PC-3 (cell line): ENCODE results near the gene MED12L. TPM values are rescaled to one million over a fixed set of nuclear protein-coding genes. Genes with fewer than 3 reads are reported as not detected.

ENCODE experiments used
- ATAC-seq: fragments of 200-7000 bp; cut with Tn5 transposase; 2 replicates; pipeline ENCODE4 v1.9.1; 2020; ENCODE audit warnings: mild to moderate bottlenecking, moderate library complexity
- BruUV-seq: library from RNA; stranded (reverse); fragments of 400-500 nt; replicated peaks from 2 replicates; lab custom pipeline; 2021; lab: Mats Ljungman, UMichigan
- CTCF ChIA-PET: fragments of 300-600 bp; sonication (Branson Sonifier 250); formaldehyde crosslinking; loops from one replicate; lab custom pipeline; 2022; ENCODE audit warnings: antibody characterized with exemption; lab: Charles Lee
- POLR2A ChIA-PET: fragments of 300-600 bp; sonication (Branson Sonifier 250); formaldehyde crosslinking; loops from one replicate; lab custom pipeline; 2022; ENCODE audit warnings: antibody characterized with exemption; ENCODE audit not compliant: unreplicated experiment; lab: Charles Lee
- DNase-seq: peaks from one replicate; pipeline ENCODE4 v3.0.0-alpha.2; 2015
- H2AFZ ChIP-seq: fragments of 300-600 bp; sonication (generic); 2 replicates; pipeline ENCODE4 v1.6.0; 2016; ENCODE audit warnings: antibody characterized with exemption, low read length
- H3F3A ChIP-seq: fragments of 300-600 bp; sonication (generic); one replicate; pipeline ENCODE4 v1.6.0; 2017; ENCODE audit warnings: antibody characterized with exemption, low read length, control low read depth, mild to moderate bottlenecking; ENCODE audit not compliant: unreplicated experiment
- H3K27ac ChIP-seq: fragments of 300-600 bp; sonication (generic); 2 replicates; pipeline ENCODE4 v1.5.1; 2016; ENCODE audit warnings: mild to moderate bottlenecking, low read length
- H3K27me3 ChIP-seq: fragments of 300-600 bp; sonication (generic); 2 replicates; pipeline ENCODE4 v1.6.1; 2016; ENCODE audit warnings: low read length, mixed read lengths
- H3K36me3 ChIP-seq: fragments of 300-600 bp; sonication (generic); 2 replicates; pipeline ENCODE4 v1.6.1; 2016; ENCODE audit warnings: low read depth, mixed run types, low read length, mixed read lengths
- H3K4me1 ChIP-seq: fragments of 300-600 bp; sonication (generic); 2 replicates; pipeline ENCODE4 v1.5.1; 2016; ENCODE audit warnings: low read length; ENCODE audit not compliant: insufficient read depth
- H3K4me2 ChIP-seq: fragments of 300-600 bp; sonication (generic); 2 replicates; pipeline ENCODE4 v1.6.0; 2016; ENCODE audit warnings: low read length
- H3K4me3 ChIP-seq: fragments of 300-600 bp; sonication (generic); 2 replicates; pipeline ENCODE4 v1.5.1; 2016; ENCODE audit warnings: mild to moderate bottlenecking, low read length, mixed read lengths
- H3K79me2 ChIP-seq: fragments of 300-600 bp; sonication (generic); 2 replicates; pipeline ENCODE4 v1.6.1; 2017; ENCODE audit warnings: low read length, mixed read lengths
- H3K9ac ChIP-seq: fragments of 300-600 bp; sonication (generic); 2 replicates; pipeline ENCODE4 v1.6.0; 2016; ENCODE audit warnings: mild to moderate bottlenecking, low read length
- H3K9me2 ChIP-seq: fragments of 300-600 bp; sonication (generic); replicated peaks from 2 replicates; pipeline ENCODE4 v1.6.1; 2016; ENCODE audit warnings: mixed run types, low read length, mixed read lengths
- H3K9me3 ChIP-seq: fragments of 300-600 bp; sonication (generic); 2 replicates; pipeline ENCODE4 v1.6.1; 2016; ENCODE audit warnings: low read length, mixed read lengths
- H4K20me1 ChIP-seq: fragments of 300-600 bp; sonication (generic); 2 replicates; pipeline ENCODE4 v1.6.1; 2016; ENCODE audit warnings: low read length, mixed read lengths
- EZH2 ChIP-seq: fragments of 300-600 bp; sonication (generic); IDR thresholded peaks from one replicate; pipeline ENCODE4 v1.6.1; 2017; ENCODE audit warnings: antibody characterized with exemption, mild to moderate bottlenecking, low read length; ENCODE audit not compliant: unreplicated experiment
- EZH2phosphoT487 ChIP-seq: fragments of 300-600 bp; sonication (generic); IDR thresholded peaks from 2 replicates; pipeline ENCODE4 v1.6.1; 2018; ENCODE audit warnings: mild to moderate bottlenecking, antibody characterized with exemption, low read length, borderline replicate concordance
- intact Hi-C: fragments of 100-400 bp; cut with micrococcal nuclease; formaldehyde crosslinking; loops from 2 replicates; pipeline ENCODE4 v1.9.0; 2023
- total RNA-seq: library from RNA; depleted of rRNA; stranded (reverse); fragments of >200 nt; gene quantifications from 2 replicates; pipeline ENCODE4 v1.2.3, GENCODE V29; 2014
- TF ChIP-seq, protein P1 (sequence below): fragments of 300-600 bp; sonication (generic); conservative IDR thresholded peaks from 2 replicates; pipeline ENCODE4 v1.5.1; 2017; ENCODE audit warnings: antibody characterized with exemption, low read depth, mild to moderate bottlenecking, low read length

The MED12L gene
- total RNA-seq, 1 experiment from 2014 or later = 0.55 TPM

DNA sequence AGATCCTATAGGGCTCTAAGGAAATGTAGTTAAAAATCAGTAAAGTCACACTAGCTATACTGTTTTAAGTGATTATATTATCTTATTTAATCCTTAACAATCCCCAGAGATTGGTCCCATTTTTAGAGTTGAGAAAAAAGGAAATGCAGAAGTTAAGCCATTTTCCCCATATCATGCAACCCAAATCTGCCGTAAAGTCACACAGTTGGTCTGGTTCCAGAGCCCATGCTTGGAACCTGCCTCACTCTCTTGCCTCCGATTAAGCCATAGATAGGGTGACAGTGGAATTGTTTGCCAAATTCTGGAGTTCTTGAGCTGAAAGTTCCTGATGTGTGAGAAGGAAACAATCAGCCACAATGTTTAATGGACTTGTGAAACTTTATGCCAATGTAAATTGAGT is 246.2 kb downstream of the MED12L start:
- H3K4me3 ChIP-seq = no peak overlapping the region
- H4K20me1 ChIP-seq = no peaks in the 10 kb centered on the region
- no peak overlapping the region for H3K27ac ChIP-seq
- no peaks in the 10 kb centered on the region for H3F3A ChIP-seq
- H3K79me2 ChIP-seq = no peaks in the 10 kb centered on the region
- ATAC-seq (no peak), DNase-seq (no peak)
- intact Hi-C loops = no loop called here
- no peaks in the 10 kb centered on the region for H3K9me3 ChIP-seq
- no peak overlapping the region for H2AFZ ChIP-seq
- H3K9ac ChIP-seq = no peak overlapping the region
- POLR2A ChIA-PET = interaction anchor here (0.5 kb wide), 1 partner anchor 828 kb away, joined by 4 read pairs; no protein-coding TSS in a partner anchor
- H3K4me1 ChIP-seq = peaks cover 18% of the 10 kb centered on the region
- no peak for TF ChIP-seq EZH2
- no peak for TF ChIP-seq EZH2phosphoT487
- TF ChIP-seq, protein P1, sequence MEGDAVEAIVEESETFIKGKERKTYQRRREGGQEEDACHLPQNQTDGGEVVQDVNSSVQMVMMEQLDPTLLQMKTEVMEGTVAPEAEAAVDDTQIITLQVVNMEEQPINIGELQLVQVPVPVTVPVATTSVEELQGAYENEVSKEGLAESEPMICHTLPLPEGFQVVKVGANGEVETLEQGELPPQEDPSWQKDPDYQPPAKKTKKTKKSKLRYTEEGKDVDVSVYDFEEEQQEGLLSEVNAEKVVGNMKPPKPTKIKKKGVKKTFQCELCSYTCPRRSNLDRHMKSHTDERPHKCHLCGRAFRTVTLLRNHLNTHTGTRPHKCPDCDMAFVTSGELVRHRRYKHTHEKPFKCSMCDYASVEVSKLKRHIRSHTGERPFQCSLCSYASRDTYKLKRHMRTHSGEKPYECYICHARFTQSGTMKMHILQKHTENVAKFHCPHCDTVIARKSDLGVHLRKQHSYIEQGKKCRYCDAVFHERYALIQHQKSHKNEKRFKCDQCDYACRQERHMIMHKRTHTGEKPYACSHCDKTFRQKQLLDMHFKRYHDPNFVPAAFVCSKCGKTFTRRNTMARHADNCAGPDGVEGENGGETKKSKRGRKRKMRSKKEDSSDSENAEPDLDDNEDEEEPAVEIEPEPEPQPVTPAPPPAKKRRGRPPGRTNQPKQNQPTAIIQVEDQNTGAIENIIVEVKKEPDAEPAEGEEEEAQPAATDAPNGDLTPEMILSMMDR = no peak
- H3K4me2 ChIP-seq = no peak overlapping the region
- H3K27me3 ChIP-seq = no peaks in the 10 kb centered on the region
- no peaks in the 10 kb centered on the region for H3K9me2 ChIP-seq
- CTCF ChIA-PET = no interaction called here
- no TSS peak for BruUV-seq
- H3K36me3 ChIP-seq = no peaks in the 10 kb centered on the region

DNA sequence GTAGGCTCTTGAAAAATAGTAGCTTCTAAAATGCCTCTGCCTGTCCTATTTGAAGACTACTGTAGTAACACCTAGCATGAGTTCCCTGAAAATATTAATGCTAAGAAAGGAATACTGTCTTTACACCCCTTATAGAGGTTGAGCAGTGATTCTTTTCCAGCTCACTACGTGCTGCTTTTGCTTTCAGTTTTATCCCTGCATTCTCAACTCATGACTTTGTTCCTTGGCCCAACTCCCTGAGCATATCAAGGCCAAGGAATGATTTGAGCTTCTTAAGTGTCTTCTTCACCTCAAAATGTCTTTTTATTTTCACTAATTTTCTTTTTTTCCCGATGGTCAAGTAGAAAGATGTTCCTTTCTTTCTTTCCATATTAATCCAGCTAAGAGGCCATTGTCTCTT is 260.4 kb downstream of the MED12L start:
- Histone ChIP-seq H3K27me3 (no peaks in the 10 kb centered on the region), H2AFZ (no peak overlapping the region), H3K9me3 (no peaks in the 10 kb centered on the region), H3F3A (no peaks in the 10 kb centered on the region), H4K20me1 (no peaks in the 10 kb centered on the region), H3K36me3 (no peaks in the 10 kb centered on the region), H3K9ac (no peak overlapping the region), H3K4me2 (no peak overlapping the region), H3K79me2 (no peaks in the 10 kb centered on the region), H3K4me3 (0 out of 2 replicates have a peak overlapping the region, but pooled peaks have one; percentile 9), H3K9me2 (no peaks in the 10 kb centered on the region), H3K27ac (no peak overlapping the region), H3K4me1 (no peaks in the 10 kb centered on the region)
- BruUV-seq = no TSS peak
- ChIA-PET POLR2A (no interaction called here), CTCF (interaction anchor here (0.7 kb wide), 1 partner anchor 1074 kb away, joined by 12 read pairs; no protein-coding TSS in a partner anchor)
- intact Hi-C loops = no loop called here
- ATAC-seq = no peak
- DNase-seq = peak; percentile 10
- no peak for TF ChIP-seq EZH2
- TF ChIP-seq EZH2phosphoT487 = no peak
- TF ChIP-seq, protein P1 = no peak

DNA sequence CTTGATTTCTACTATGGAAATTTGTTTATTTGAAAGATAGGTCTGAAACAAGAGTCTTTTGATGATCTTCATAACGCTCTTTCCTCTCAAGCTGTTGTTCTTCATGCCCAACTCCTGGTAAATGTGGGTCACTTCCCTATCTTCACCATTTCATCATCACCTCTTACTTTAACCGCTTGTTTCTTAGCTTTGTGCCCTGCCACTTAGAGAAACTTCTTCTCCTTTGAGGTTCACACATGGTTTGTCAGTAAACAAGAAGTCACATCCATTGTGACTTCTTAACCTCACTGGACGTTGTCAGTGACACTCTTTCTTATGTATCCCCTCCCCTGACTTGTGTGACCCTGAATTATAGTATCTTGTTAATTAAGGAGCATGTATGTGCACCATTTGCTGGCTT is 260.8 kb downstream of the MED12L start:
- ChIA-PET CTCF (no interaction called here), POLR2A (no interaction called here)
- Histone ChIP-seq H2AFZ (no peak overlapping the region), H3K27me3 (no peaks in the 10 kb centered on the region), H3K27ac (no peak overlapping the region), H3K4me2 (no peak overlapping the region), H3K4me3 (no peak overlapping the region), H3K79me2 (no peaks in the 10 kb centered on the region), H3K9me2 (no peaks in the 10 kb centered on the region), H3K9ac (no peak overlapping the region), H4K20me1 (no peaks in the 10 kb centered on the region), H3F3A (no peaks in the 10 kb centered on the region), H3K9me3 (no peaks in the 10 kb centered on the region), H3K36me3 (no peaks in the 10 kb centered on the region), H3K4me1 (no peaks in the 10 kb centered on the region)
- no TSS peak for BruUV-seq
- intact Hi-C loops = no loop called here
- ATAC-seq (no peak), DNase-seq (no peak)
- TF ChIP-seq EZH2phosphoT487 (no peak), EZH2 (no peak)
- TF ChIP-seq, protein P1 = no peak
